DOHH2 (cell line): ENCODE measurements around the gene CHIT1.

Source experiments
- H3F3A ChIP-seq: fragments of 200-600 bp; sonication (generic), shearing (Covaris generic); 2 replicates; pipeline ENCODE4 v1.6.0; 2016; ENCODE audit warnings: antibody characterized with exemption, mild to moderate bottlenecking; ENCODE audit not compliant: control insufficient read depth, insufficient read depth
- H3K27ac ChIP-seq: fragments of 200-600 bp; sonication (generic); 2 replicates; pipeline ENCODE4 v1.5.1; 2014; ENCODE audit warnings: low read depth, mild to moderate bottlenecking, low read length, moderate library complexity
- H3K27me3 ChIP-seq: fragments of 200-600 bp; sonication (generic); 2 replicates; pipeline ENCODE4 v1.6.1; 2014; ENCODE audit warnings: mild to moderate bottlenecking, low read length, mixed read lengths; ENCODE audit not compliant: control insufficient read depth
- H3K36me3 ChIP-seq: fragments of 200-600 bp; sonication (generic); 2 replicates; pipeline ENCODE4 v1.6.1; 2014; ENCODE audit warnings: mild to moderate bottlenecking, low read length, moderate library complexity, mixed read lengths; ENCODE audit not compliant: control insufficient read depth
- H3K4me1 ChIP-seq: fragments of 200-600 bp; sonication (generic); 2 replicates; pipeline ENCODE4 v1.6.1; 2014; ENCODE audit warnings: mild to moderate bottlenecking, low read length, mixed read lengths; ENCODE audit not compliant: control insufficient read depth
- H3K4me2 ChIP-seq: fragments of 200-600 bp; sonication (generic); 2 replicates; pipeline ENCODE4 v1.6.0; 2014; ENCODE audit warnings: mild to moderate bottlenecking, low read length, moderate library complexity
- H3K4me3 ChIP-seq: fragments of 200-600 bp; sonication (generic); 2 replicates; pipeline ENCODE4 v1.5.1; 2014; ENCODE audit warnings: mild to moderate bottlenecking, low read length, mixed read lengths
- H3K79me2 ChIP-seq: fragments of 200-600 bp; sonication (generic); 2 replicates; pipeline ENCODE4 v1.6.1; 2014; ENCODE audit warnings: mild to moderate bottlenecking, low read length, mixed read lengths; ENCODE audit not compliant: control insufficient read depth
- H3K9me2 ChIP-seq: fragments of 200-600 bp; sonication (generic); replicated peaks from 2 replicates; pipeline ENCODE4 v1.6.1; 2014; ENCODE audit warnings: mild to moderate bottlenecking, low read length, mixed read lengths; ENCODE audit not compliant: control insufficient read depth
- H3K9me3 ChIP-seq: fragments of 200-600 bp; sonication (generic); 2 replicates; pipeline ENCODE4 v1.6.1; 2014; ENCODE audit warnings: antibody characterized with exemption, low read length, mixed read lengths; ENCODE audit not compliant: control insufficient read depth, insufficient read depth
- H4K20me1 ChIP-seq: fragments of 200-600 bp; sonication (generic); 2 replicates; pipeline ENCODE4 v1.6.0; 2014; ENCODE audit warnings: low read depth, mild to moderate bottlenecking, antibody characterized with exemption, low read length, moderate library complexity; ENCODE audit not compliant: control insufficient read depth, insufficient read depth
- CTCF ChIP-seq: fragments of 200-600 bp; sonication (generic); IDR thresholded peaks from one replicate; pipeline ENCODE4 v1.5.1; 2014; ENCODE audit warnings: antibody characterized with exemption, mild to moderate bottlenecking, low read depth, low read length; ENCODE audit not compliant: poor library complexity, severe bottlenecking
- EZH2phosphoT487 ChIP-seq: fragments of 200-600 bp; sonication (generic); IDR thresholded peaks from 2 replicates; pipeline ENCODE4 v1.6.1; 2017; ENCODE audit warnings: borderline replicate concordance, mild to moderate bottlenecking, antibody characterized with exemption, low read length, moderate library complexity, mixed read lengths

The CHIT1 gene

GRCh38 chr1:203206129-203206687 lies 23.3 kb downstream of the CHIT1 start:
- no peak overlapping the region for H3K4me2 ChIP-seq
- H3K27ac ChIP-seq, result no peak overlapping the region
- no peaks in the 10 kb centered on the region for H3K4me1 ChIP-seq
- H4K20me1 ChIP-seq, result no peaks in the 10 kb centered on the region
- no peaks in the 10 kb centered on the region for H3K9me3 ChIP-seq
- TF ChIP-seq EZH2phosphoT487, result no peak
- no peak for TF ChIP-seq CTCF
- peaks cover 19% of the 10 kb centered on the region for H3K27me3 ChIP-seq
- H3K36me3 ChIP-seq, result no peaks in the 10 kb centered on the region
- H3K9me2 ChIP-seq, result no peaks in the 10 kb centered on the region
- H3K4me3 ChIP-seq, result no peak overlapping the region
- no peaks in the 10 kb centered on the region for H3F3A ChIP-seq
- no peaks in the 10 kb centered on the region for H3K79me2 ChIP-seq

- Histone ChIP-seq H3K9me2 (no peaks in the 10 kb centered on the region), H3K27me3 (peaks cover 19% of the 10 kb centered on the region), H3K4me3 (no peak overlapping the region), H3K9me3 (no peaks in the 10 kb centered on the region), H3K4me1 (no peaks in the 10 kb centered on the region), H3K27ac (no peak overlapping the region), H3K4me2 (no peak overlapping the region), H3K36me3 (no peaks in the 10 kb centered on the region), H3K79me2 (no peaks in the 10 kb centered on the region), H4K20me1 (no peaks in the 10 kb centered on the region), H3F3A (no peaks in the 10 kb centered on the region)
- no peak for TF ChIP-seq EZH2phosphoT487
- no peak for TF ChIP-seq CTCF
These were observed 24.7 kb downstream of the CHIT1 start for GRCh38 chr1:203204756-203205155.

- Histone ChIP-seq H3K36me3 (no peaks in the 10 kb centered on the region), H3K4me2 (no peak overlapping the region), H4K20me1 (no peaks in the 10 kb centered on the region), H3K79me2 (no peaks in the 10 kb centered on the region), H3F3A (no peaks in the 10 kb centered on the region), H3K9me3 (no peaks in the 10 kb centered on the region), H3K4me1 (no peaks in the 10 kb centered on the region), H3K9me2 (no peaks in the 10 kb centered on the region), H3K4me3 (no peak overlapping the region), H3K27ac (no peak overlapping the region), H3K27me3 (peaks cover 18% of the 10 kb centered on the region)
- TF ChIP-seq CTCF (no peak), EZH2phosphoT487 (no peak)
These were observed 26.8 kb downstream of the CHIT1 start for GRCh38 chr1:203202431-203203245.
